Adipocyte (in vitro differentiated cells): ENCODE results near the gene CLIC6.

Experiments used
- DNase-seq: peaks from one replicate; pipeline ENCODE4 v3.0.0-alpha.2; 2015; ENCODE audit warnings: low read depth
- H3K27me3 ChIP-seq: replicated peaks from 2 replicates; pipeline ENCODE4 v1.7.0; 2013; ENCODE audit warnings: mild to moderate bottlenecking, low read length, moderate library complexity; ENCODE audit not compliant: control insufficient read depth, insufficient read depth
- H3K36me3 ChIP-seq: 2 replicates; pipeline ENCODE4 v1.7.0; 2013; ENCODE audit warnings: low read length, mild to moderate bottlenecking, moderate library complexity; ENCODE audit not compliant: control insufficient read depth, insufficient read depth, severe bottlenecking
- H3K4me1 ChIP-seq: 2 replicates; pipeline ENCODE4 v1.7.0; 2013; ENCODE audit warnings: mild to moderate bottlenecking, low read length, moderate library complexity; ENCODE audit not compliant: control insufficient read depth, insufficient read depth
- H3K4me3 ChIP-seq: 2 replicates; pipeline ENCODE4 v1.7.0; 2013; ENCODE audit warnings: mild to moderate bottlenecking, low read length, moderate library complexity
- H3K9ac ChIP-seq: 2 replicates; pipeline ENCODE4 v1.7.0; 2013; ENCODE audit warnings: mild to moderate bottlenecking, low read length, moderate library complexity
- H3K9me3 ChIP-seq: 2 replicates; pipeline ENCODE4 v1.7.0; 2013; ENCODE audit warnings: mild to moderate bottlenecking, low read length, moderate library complexity; ENCODE audit not compliant: control insufficient read depth

The CLIC6 gene

GRCh38 chr21:34696121-34696520 is 27.3 kb downstream of the CLIC6 start:
- peaks cover 52% of the 10 kb centered on the region for H3K4me1 ChIP-seq
- H3K9me3 ChIP-seq = no peaks in the 10 kb centered on the region
- H3K27me3 ChIP-seq = no peaks in the 10 kb centered on the region
- DNase-seq = no peak
- peak overlapping the region; percentile 27 for H3K9ac ChIP-seq
- H3K4me3 ChIP-seq = no peak overlapping the region
- H3K36me3 ChIP-seq = no peaks in the 10 kb centered on the region

DNA sequence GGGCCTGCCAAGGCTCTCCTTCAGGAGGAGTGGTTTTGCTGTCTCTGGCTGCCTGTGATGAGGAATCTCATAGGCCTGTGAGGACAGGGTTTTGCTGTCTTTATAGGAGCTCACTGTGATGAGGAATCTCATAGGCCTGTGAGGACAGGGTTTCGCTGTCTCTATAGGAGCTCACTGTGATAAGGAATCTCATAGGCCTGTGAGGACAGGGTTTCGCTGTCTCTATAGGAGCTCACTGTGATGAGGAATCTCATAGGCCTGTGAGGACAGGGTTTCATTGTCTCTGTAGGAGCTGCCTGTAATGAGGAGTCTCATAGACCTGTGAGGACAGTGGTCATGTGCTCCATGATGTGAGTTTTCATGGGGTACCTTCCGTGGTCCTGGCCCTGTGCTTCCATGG is 29.0 kb downstream of the CLIC6 start:
- Histone ChIP-seq H3K4me3 (no peak overlapping the region), H3K36me3 (no peaks in the 10 kb centered on the region), H3K9ac (no peak overlapping the region), H3K4me1 (peaks cover 48% of the 10 kb centered on the region), H3K9me3 (no peaks in the 10 kb centered on the region), H3K27me3 (no peaks in the 10 kb centered on the region)
- DNase-seq = no peak

DNA sequence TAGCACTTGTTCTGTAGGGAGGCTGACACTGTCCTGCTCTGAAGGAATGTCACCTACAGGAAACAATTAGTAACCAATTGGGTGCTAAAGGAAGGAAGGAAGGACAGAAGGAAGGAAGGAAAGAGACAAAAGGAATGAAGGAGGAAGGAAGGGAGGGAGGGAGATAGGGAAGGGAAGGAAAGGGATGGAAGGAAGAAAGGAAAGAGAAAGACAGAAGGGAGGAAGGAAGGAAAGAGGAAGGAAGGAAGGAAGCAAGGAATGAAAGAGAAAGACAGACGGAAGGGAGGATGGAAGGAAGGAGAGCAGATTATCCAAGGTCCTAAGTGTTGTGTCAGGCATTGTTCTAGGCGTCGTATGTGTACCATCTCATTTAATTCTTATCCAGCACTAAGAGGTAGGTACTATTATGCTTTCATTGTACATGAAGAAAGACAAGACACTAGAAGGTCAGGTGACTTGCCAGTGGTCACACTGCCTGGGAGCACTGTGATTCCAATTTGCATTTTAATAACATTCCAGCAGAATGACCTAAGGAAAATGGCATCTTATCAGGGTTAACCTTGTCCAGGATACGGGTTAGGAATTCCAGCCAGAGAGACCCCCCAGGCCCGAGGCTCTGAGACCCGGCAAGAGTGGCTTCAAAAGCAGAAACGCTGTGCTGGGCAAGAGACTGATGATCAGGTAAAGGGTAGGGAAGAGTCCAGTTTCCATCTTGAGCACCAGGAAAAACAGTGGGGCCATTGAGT is 29.6 kb downstream of the CLIC6 start:
- Histone ChIP-seq H3K36me3 (no peaks in the 10 kb centered on the region), H3K27me3 (no peaks in the 10 kb centered on the region), H3K4me3 (no peak overlapping the region), H3K9ac (no peak overlapping the region), H3K4me1 (peaks cover 48% of the 10 kb centered on the region), H3K9me3 (no peaks in the 10 kb centered on the region)
- DNase-seq = no peak

GRCh38 chr21:34700605-34701004 is 31.8 kb downstream of the CLIC6 start:
- H3K4me1 ChIP-seq = peaks cover 54% of the 10 kb centered on the region
- DNase-seq = no peak
- no peaks in the 10 kb centered on the region for H3K27me3 ChIP-seq
- no peaks in the 10 kb centered on the region for H3K9me3 ChIP-seq
- H3K9ac ChIP-seq = no peak overlapping the region
- H3K36me3 ChIP-seq = no peaks in the 10 kb centered on the region
- H3K4me3 ChIP-seq = no peak overlapping the region

DNA sequence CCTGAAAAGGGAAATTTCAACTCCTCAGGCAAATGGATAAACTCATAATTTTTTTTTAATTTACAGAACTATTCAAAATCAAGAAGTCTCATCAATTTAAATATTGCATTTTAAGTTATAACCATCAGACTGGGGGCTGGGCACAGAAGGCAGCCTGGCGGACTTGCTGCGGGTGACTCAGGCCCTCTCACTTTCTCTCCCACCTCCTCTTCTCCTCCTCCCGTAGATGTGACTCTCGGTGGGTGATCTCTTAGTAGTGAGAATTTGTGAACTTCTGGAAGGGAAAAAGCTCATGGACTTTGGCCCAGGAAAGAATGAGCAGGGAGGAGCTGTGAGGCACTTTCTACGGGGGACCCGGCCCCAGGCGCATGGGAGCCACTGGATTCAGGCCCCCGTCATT is 32.9 kb downstream of the CLIC6 start:
- Histone ChIP-seq H3K36me3 (no peaks in the 10 kb centered on the region), H3K27me3 (no peaks in the 10 kb centered on the region), H3K4me3 (peak overlapping the region; percentile 53), H3K9ac (peak overlapping the region; percentile 82), H3K9me3 (no peaks in the 10 kb centered on the region), H3K4me1 (peaks cover 46% of the 10 kb centered on the region)
- no peak for DNase-seq

GRCh38 chr21:34702341-34703170 is 33.8 kb downstream of the CLIC6 start:
- Histone ChIP-seq H3K4me3 (peak overlapping the region; percentile 53), H3K4me1 (peaks cover 40% of the 10 kb centered on the region), H3K9ac (peak overlapping the region; percentile 82), H3K9me3 (no peaks in the 10 kb centered on the region), H3K27me3 (no peaks in the 10 kb centered on the region), H3K36me3 (no peaks in the 10 kb centered on the region)
- peak; percentile 26 for DNase-seq

DNA sequence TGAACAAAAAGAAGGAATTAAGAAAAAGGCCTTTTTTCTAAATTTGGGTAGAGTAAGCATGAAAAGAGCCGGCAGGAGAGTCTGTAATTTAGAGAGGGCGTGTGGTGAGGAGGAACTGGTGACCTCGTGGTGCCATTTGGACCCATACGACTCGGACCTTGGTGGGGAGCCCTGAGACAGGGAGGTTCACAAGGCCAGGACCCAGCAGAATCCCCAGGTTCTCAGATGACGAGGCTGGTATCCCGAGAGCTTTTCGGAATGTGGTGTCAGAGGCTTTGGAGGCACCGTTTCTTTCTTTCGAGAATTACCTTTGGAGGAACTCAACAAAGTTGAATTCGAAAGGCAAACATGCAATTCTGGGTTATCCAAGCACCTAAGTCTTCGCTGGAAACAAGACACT is 34.8 kb downstream of the CLIC6 start:
- H3K9ac ChIP-seq = peak overlapping the region; percentile 81

GRCh38 chr21:34704119-34704518 is 35.3 kb downstream of the CLIC6 start:
- Histone ChIP-seq H3K9me3 (no peaks in the 10 kb centered on the region), H3K4me1 (peaks cover 40% of the 10 kb centered on the region), H3K36me3 (peaks cover 4% of the 10 kb centered on the region), H3K4me3 (peak overlapping the region; percentile 64), H3K27me3 (no peaks in the 10 kb centered on the region), H3K9ac (peak overlapping the region; percentile 81)
- peak; percentile 37 for DNase-seq

More for the DNA sequence above, 34.8 kb downstream of the CLIC6 start:
- Histone ChIP-seq H3K4me3 (peak overlapping the region; percentile 64), H3K36me3 (no peaks in the 10 kb centered on the region), H3K9me3 (no peaks in the 10 kb centered on the region), H3K4me1 (peaks cover 40% of the 10 kb centered on the region), H3K27me3 (no peaks in the 10 kb centered on the region)
- no peak for DNase-seq

- H3K27me3 ChIP-seq = no peaks in the 10 kb centered on the region
- peaks cover 10% of the 10 kb centered on the region for H3K36me3 ChIP-seq
- DNase-seq = no peak
Observed at GRCh38 chr21:34705011-34705410, 36.2 kb downstream of the CLIC6 start.

GRCh38 chr21:34706337-34706736 is 37.5 kb downstream of the CLIC6 start:
- Histone ChIP-seq H3K27me3 (no peaks in the 10 kb centered on the region), H3K36me3 (peaks cover 10% of the 10 kb centered on the region), H3K9me3 (no peaks in the 10 kb centered on the region), H3K4me3 (no peak overlapping the region), H3K4me1 (peaks cover 40% of the 10 kb centered on the region), H3K9ac (no peak overlapping the region)
- DNase-seq = no peak

More at GRCh38 chr21:34705011-34705410, 36.2 kb downstream of the CLIC6 start:
- Histone ChIP-seq H3K9me3 (no peaks in the 10 kb centered on the region), H3K9ac (peak overlapping the region; percentile 69), H3K4me1 (peaks cover 40% of the 10 kb centered on the region), H3K4me3 (peak overlapping the region; percentile 64)

DNA sequence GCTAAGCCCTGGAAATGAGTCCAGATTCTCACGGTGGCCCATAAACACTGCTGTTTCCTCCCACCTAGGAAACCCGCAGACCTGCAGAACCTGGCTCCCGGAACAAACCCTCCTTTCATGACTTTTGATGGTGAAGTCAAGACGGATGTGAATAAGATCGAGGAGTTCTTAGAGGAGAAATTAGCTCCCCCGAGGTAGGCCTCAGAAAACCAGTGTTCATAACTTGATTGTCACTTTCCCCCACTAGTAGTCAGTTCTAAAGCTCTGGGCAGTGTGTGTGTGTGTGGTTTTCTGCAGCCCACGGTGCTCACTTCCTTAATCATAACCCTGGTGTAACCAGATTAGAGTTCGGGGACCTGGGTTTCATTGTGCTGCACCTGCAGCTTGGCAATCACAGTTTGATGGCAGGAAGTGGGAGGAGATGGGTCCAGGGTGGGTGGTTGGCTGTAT is 39.1 kb downstream of the CLIC6 start:
- Histone ChIP-seq H3K36me3 (peaks cover 10% of the 10 kb centered on the region), H3K4me1 (peaks cover 28% of the 10 kb centered on the region), H3K9me3 (no peaks in the 10 kb centered on the region), H3K9ac (no peak overlapping the region), H3K27me3 (no peaks in the 10 kb centered on the region), H3K4me3 (no peak overlapping the region)
- no peak for DNase-seq
